Dedifferentiated amniotic fluid mesenchymal stem cell (primary cell): ENCODE results near the gene CC2D1A.
"Not testable (repeated sequence)": the region's sequence is repeated elsewhere in the genome, so short reads cannot be mapped to it uniquely, and the experiment has no call there.

Experiments
- DNase-seq: peaks from one replicate; pipeline ENCODE4 v3.0.0-alpha.2; 2016; ENCODE audit errors: extremely low spot score

Gene CC2D1A

DNA sequence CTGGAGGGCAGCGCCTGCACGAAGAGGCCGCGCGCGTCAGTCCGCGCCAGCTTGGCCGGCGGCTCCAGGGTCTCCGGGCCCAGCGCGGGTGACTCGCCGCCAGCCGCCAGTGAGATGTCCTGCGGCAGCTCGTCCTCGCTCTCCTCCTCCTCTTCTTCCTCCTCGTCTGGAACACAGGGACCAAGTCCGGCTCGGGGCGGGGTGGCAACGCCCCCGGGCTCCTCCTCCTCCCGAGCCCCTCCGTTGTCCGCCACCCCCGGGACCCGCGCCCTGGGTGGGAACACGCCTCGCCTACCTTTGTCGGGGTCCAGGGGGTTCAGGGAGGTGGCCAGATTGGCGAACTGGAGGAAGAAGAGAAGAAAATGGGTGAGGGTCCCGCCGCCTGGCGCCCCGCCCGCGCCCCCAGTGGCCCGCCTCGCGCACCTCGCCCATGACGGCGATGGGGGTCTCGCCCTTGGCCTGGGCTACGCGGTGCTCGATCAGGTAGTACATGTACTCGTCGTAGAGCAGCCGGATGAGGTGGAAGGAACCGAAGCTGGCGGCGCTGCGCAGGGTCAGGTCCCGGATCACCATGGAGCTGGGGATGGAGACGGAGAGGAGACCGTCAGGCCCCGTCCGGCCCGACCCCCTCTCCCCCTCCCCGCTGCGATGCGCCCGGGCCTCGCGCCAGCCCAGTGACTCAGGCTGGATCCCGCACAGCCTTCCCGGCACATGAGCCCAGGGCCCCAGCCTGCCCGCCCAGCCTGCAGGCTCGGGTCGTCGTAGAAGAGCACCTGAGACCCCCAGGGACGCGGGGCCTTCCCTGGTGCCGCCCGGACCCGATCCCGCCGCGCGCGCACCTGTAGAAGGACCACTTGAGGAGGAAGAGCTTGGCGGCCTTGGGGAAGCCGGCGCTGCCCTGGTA is 57.0 kb downstream of the CC2D1A start:
- no peak for DNase-seq

DNA sequence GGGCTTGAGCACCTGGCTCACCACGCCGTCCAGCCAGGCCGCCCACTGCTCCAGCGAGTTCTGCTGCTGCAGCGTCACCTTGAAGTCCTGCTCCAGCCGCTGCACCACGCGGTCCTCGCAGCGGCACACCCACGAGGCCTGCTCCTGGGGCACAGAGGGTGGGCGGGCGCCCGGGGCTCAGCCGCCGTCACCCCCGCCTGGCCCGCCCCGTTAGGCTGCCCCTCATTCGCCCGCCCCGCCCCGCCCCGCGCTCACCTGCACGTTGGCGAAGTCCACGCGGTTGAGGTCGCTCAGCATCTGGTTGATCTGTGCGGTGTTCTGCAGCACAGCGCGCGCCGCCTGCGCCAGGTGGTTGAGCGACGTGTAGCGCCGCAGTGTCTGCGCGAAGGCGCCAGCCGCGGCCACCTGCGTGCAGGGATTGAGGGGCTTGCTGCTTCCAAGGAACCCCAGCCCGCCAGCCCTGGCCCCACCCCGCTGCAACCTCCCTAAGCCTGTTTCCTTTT is 57.7 kb downstream of the CC2D1A start:
- DNase-seq = no peak

DNA sequence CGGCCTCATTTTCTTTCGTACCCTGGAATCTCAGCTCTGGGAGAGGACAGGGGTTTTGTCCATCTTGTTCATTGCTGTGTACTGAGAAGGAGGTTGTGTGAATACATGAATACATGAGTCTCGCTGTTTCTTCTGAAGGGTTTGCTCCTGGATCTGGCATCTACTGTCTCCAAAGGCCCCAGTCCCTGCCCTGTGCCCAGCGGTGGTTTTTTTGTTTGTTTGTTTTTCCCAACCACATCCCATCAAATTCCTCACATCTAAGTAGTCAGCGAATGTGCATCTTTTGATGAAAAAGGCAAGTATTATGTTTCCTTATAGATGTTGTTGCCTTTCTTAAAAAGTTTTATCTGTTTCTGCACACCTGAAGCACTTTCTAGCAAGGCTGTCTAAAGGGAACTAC is 58.8 kb downstream of the CC2D1A start:
- peak; percentile 18 for DNase-seq

DNA sequence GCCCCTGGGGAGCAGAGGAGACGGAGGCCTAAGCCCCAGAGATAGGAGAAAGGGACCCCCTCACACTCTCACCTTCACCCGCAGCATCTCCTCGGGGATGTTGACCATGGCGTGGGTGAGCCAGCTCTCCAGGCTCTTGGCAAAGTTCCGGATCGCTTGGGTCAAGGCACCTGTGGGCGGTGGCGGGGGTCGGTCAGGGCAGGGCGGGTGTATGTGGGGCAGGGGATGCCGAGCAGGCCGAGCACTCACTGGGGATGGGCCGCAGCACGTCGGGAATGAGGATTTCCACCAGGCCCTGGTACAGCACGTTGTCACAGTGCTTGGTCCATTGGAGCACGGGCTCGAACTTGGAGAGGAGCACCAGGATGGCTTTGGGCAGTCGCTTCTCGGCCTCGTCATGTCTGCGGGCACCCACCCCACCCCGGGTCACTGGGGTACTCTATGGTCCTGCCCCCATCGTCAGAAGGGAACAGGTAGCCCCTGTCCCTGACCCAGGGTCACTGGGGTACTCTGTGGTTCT is 59.4 kb downstream of the CC2D1A start:
- no peak for DNase-seq

DNA sequence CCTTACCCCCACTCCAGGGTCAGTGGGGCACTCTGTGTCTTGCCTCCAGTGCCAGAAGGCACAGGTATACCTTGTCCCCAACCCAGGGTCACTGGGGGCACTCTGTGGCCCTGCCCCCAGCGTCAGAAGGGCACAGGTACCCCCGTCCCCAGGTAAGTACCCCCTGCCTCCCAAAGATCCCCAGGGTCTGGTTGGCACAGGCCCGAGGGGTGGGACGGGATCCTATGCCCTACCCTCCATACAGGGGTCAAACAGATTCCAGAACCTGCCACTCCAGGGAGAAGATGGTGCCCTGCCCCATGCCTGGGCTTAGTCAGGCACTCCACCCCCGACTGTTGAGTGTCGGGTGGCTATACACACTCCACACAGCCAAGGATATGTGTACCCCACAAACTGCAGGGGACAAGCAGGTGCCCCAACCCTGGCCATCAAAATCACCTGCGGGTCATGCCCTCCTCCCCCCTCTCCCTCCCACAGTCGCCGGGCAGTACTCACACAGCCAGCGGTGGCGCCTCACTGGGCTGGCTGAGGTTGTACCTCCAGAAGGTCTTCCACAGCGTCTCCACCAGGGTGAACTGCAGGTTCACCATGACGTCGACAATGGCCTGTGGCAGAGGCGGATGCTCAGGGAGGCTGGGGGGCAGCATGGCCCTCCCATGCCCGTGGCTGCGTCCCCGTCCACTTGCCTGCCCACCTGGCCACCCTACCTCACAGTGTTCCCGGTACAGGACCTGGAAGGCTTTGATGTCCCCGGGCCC is 60.1 kb downstream of the CC2D1A start:
- DNase-seq = no peak

DNA sequence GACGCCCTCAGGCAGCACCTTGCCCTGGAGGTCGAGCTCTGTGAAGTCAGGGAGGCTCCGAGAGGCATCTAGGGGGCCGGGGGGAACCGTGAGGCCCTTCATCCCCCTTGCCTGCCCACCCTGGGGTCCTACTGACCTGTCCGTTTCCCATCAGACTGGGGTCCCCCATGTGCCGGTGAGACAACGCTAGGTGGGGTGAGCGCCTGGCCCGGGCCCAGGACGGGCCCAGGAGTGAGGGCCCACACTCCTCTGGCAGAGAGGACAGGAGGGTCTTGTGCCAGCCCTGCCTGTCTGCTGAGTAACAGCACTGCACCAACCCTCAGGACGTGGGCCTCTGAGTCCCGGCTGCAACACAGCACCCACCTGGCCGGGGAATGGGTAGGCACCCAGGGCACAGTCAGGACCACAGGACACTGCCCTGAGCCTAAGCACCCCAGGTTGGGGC is 60.7 kb downstream of the CC2D1A start:
- no peak for DNase-seq

DNA sequence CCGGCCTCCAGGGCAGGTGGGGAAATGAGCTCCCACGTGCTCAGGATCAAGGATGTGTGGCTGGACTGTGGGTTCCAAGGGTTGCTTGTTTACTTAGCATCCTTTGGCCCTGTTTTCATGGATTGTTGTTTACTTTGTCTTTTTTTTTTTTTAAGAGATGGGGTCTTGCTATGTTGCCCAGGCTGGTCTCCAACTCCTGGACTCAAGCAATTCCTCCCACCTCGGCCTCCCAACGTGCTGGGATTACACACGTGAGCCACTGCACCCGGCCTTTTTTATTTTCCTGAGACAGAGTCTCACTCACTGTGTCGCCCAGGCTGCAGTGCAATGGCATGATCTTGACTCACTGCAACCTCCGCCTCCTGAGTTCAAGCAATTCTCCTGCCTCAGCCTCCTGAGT is 61.2 kb downstream of the CC2D1A start:
- DNase-seq = not testable (repeated sequence)

DNA sequence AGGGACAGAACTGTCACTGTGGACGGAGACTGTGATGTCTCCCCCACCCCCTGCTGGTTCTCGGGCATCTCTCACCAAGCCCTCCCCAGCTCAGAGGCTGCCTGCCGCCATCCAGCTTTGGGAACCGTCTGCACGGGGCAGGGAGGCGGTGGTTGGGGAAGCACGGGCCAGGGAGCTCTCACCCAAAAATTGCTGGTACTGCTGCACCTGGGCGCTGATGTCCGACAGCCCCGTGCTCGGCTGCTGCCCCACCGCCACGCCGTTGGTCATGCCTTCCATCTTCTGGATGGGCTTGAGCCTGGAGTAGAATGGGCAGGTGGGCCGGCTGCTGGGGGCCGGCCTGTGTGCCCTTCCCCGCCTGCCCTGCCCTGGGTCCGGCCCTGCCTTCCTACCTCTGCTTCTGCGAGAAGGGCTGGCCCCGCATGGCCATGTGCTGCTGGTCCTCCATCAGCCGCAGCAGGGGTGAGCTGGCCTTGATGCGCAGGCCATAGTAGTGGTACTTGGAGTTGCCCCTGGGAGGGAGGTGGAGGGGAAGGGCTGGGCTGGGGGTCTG is 62.5 kb downstream of the CC2D1A start:
- DNase-seq = no peak

DNA sequence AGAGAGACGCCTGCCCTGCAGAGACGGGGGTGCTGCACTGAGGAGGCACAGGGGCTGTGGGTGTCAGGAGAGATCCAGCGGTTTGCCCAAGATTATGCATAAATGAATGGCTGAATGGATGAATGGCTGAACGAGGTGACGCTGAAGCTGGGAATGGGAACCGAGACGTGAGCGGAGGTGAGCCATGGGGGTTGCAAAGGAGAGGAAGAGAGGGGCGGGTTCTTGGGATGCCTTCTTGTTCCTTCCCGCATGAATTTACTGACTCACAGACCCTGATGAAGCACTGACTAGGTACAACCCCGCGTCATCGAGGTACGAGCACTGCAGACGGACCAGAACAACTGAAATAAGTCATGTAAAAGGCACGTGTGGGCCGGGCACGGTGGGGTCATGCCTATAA is 63.0 kb downstream of the CC2D1A start:
- DNase-seq = no peak

DNA sequence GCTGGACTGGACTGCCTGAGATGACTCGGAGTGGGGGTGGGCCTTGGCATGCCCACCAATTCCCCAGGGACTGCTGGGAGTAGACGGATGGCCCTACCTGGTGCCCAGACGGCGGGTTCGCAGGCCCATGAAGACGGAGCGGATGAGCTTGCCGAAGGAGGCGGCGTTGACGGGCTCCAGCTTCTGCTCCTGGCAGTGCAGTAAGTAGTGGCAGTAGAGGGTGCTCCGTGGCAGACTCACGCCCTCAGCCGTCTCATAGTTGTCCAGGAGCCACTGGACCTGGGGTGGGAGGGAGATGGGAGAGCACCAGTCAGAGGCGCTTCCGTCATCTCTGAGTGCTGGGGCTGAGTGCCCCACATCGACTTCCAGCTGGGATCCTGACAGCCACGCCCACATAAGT is 63.9 kb downstream of the CC2D1A start:
- DNase-seq = no peak

DNA sequence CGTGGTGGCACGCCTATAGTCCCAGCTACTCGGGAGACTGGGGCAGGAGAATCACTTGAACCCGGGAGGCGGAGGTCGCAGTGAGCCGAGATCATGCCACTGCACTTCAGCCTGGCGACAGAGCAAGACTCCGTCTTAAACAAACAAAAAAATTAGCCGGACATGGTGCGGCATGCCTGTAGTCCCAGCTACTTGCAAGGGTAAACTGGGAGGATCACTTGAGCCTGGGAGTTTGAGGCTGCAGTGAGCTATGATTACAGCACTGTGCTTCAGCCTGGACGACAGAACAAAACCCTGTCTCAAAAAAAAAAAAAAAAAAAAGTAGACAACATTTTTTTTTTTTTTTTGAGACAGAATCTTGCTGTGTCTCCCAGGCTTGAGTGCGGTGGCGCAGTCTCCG is 65.9 kb downstream of the CC2D1A start:
- DNase-seq = not testable (repeated sequence)

DNA sequence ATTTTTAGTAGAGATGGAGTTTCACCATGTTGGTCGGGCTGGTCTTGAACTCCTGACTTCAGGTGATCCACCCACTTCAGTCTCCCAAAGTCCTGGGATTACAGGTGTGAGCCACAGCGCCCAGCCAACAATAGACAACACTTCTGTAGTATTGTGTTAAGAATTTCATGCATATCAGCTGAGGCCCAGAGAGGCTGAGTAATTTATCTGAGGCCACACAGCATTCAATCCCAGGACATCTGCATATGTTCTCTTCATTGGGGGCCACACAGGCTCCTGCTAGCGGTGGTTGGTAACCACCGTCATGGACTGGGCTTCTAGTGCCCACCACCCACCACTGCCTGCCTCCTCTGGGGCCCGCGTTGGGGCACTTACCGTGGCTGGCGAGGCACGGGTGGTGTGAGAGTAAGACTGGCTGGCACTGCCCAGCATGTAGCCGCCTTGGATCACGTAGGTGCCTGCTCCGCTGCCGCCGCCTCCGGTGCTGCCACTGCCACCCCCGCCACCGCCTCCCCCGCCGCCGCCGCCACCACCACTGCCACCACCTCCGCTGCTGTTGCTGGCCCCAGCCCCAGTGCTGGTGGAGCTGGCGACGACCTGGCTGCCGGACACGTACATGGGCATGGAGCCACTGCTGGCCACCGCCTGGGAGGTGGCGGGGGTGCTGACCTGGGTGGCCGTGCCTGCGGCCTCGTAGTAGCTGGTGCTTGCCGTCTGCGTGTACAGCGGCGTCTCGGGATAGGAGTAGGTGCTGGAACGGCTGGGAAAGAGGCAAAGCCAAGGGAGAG is 66.6 kb downstream of the CC2D1A start:
- DNase-seq = no peak

DNA sequence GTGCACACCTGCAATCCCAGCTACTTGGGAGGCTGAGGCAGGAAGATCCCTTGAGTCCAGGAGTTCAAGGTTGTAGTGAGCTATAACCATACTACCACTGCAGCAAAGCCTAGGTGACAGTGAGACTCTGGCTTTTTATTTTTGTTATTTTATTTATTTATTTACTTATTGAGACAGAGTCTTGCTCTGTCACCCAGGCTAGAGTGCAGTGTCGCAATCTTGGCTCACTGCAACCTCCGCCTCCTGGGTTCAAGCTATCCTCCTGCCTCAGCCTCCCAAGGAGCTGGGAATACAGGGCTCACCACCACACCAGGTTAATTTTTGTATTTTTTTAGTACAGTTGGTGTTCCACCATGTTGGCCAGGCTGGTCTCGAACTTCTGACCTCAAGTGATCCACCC is 67.5 kb downstream of the CC2D1A start:
- DNase-seq = not testable (repeated sequence)

DNA sequence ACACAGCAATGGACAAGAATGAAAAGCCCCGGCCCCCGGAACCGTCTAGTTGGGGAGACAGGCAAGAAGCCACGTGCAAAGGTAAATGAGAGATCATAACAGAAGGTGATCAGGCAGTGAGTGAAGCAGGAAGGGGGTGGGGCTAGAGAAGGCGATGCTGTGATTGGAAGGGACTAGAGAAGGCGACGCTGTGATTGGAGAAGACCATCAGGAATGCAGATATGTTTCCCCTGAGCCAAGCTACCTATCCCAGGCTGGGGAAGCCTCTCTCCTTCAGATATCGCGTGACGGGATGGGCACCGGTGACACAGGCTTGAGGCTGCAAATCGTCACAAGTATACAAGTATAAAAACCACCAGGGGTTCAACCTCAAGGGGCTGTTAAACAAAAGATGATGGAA is 68.1 kb downstream of the CC2D1A start:
- no peak for DNase-seq

DNA sequence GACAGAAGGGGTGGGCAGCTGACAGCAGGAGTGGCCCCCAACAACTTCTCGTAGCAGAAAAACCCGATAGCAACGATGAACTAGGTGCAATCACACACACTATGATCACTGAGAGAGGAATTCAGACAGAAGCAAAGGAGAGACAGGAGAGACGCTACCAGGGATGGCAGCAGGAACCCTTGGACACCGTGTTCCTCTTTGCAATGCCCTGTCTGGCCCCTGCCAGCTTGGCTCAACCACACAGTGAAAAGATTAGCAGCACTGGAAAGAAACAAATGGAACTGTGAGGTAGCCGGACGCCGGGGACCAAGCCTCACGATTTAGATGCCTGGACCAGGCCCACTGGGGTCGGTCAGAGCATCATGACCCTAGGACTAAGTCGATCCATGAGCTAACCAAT is 69.9 kb downstream of the CC2D1A start:
- DNase-seq = no peak

DNA sequence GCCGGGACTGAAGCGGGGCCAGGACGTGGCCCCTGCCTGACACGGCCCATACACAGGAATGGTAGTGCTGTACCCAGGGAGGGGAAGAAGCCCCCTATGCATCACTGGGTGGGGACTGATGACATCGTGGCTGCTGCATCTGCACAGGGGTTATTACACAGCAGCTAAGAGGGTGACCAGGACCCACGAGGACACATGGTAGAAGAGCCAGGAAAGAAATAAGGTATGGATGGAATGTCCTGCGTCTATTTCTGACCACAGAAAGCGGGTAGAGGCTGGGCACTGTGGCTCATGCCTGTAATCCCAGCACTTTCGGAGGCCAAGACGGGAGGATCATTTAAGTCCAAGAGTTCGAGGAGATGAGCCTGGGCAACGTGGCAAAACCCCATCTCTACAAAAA is 70.4 kb downstream of the CC2D1A start:
- DNase-seq = no peak

DNA sequence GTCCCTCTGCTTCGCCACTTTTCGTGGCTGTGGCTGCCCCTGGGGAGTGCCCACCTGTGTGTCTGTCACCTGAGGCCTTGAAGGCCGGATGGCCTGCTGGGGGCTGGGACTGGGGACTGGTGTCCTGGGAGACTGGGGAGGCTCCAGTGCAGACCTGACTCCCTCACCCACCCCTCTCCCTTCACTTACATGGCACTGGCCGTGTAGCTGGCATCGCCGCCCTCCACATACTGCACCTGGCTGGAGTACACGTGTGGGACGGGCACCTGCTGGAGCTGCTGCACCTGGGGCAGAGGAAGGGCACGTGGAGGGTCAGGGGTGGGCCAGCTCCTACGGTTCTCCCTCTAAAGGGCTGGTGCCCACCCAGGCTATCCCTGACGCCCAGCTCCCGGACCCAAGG is 71.8 kb downstream of the CC2D1A start:
- no peak for DNase-seq

DNA sequence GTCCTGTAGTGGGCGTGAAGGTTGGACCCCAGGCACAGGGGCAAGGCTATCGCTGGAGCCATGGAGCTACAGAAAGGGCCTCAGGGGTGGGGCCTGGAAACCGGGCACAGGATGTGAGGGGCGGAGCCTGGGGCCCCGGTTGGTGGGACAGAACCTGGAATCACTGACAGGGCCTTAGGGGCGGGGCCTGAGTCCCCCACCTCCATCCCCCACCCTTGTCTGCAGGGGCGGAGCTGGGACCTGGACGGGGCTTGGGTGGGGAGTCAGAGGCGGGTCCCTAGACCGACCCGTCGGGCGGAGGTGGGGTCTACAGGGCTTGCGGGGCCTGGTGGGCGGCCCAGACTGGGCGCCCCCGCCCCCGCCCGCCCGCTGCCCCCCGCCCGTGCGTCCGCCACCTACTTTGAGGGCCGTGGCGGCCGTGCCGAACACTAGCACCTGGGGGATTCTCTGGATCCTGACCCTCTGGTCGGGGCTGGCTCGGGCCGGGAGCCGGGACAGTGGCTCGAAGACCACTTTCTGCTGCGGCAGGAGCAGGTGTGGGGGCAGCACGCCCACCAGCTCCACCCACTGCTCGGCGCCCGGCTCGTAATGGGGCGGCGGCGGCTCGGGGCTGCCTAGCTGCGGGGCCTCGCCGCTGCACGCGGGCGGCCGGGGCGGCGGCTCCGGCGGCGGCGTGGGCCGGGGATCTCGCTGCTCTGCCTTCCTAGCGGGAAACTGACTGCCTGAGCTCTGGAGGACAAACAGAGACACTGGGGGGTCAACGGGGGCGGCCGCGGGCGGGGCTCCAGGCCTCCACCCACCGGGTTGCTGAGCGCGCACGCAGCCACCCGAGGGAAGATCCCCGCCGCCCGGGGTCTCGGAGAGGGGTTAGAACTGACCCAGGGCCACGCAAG is 72.6 kb downstream of the CC2D1A start:
- no peak for DNase-seq

DNA sequence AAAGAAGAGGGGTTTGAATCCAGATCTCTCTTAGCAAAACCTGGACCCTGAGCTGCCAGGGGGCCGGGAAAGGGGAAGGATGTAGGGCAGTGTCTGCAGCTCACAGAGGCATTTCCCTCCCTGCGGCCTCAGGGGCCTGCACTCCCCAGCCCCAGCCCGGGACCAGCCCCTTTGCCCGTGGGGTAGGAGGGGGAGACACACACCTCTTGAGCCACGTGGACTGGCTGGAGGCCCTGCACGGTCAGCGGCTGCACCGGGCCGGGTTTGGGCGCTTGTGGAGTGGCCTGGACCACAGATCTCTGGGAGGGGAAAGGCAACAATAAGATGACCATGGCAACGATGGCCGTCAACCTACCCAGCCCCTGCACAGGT is 73.2 kb downstream of the CC2D1A start:
- no peak for DNase-seq

DNA sequence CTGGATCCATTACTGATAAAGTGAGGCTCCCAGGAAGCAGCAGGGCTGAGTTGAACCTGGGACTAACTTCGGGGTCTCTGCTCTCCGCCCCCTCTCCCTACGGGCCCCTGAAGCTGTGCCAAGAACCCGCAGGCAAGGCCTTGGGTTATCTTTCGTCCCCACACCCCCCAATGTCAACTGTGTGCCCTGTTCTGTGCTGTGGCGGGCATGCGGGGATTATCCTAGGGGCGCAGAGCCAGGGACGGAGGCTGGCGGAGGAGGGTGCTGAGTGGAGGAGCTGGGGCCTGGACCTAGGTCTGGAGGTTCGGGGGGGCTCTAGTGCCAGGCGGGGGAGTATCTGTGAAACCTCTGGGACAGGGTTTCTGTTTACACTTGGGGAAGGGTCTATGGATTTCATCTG is 73.7 kb downstream of the CC2D1A start:
- no peak for DNase-seq

DNA sequence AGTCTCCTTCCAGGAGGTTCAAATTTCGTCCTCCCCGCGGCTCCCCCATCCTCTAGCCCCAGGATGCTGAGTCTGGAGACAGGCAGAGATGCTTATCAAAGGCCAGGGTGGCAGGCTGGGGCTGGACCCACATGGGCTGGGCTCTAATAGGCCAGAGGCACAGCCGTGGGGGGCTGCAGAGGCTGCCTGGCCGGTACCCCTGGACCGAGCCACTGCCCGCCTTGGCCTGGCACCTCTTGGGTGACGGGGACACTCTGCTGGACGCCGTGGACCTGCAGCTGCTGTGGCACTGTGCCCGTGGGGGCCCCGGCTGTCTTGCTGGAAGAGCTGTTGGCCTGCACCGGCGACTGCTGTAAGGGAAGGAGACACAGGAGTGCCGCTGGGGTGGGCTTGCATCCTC is 74.3 kb downstream of the CC2D1A start:
- DNase-seq = no peak
